ENCODE measurements around the gene RAD50.

Gene RAD50

DNA sequence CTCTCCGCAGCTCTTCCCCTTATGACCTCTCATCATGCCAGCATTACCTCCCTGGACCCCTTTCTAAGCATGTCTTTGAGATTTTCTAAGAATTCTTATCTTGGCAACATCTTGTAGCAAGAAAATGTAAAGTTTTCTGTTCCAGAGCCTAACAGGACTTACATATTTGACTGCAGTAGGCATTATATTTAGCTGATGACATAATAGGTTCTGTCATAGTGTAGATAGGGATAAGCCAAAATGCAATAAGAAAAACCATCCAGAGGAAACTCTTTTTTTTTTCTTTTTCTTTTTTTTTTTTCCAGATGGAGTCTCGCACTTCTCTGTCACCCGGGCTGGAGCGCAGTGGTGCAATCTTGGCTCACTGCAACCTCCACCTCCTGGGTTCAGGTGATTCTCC, 80.5 kb downstream of the RAD50 start:
- Histone ChIP-seq H3K27ac (ENCODE audit: poor library complexity, severe bottlenecking) (no peak overlapping the region), H3K9me3 (ENCODE audit: severe bottlenecking) (no peaks in the 10 kb centered on the region)
- no peak for ATAC-seq (ENCODE audit: low read depth)

DNA sequence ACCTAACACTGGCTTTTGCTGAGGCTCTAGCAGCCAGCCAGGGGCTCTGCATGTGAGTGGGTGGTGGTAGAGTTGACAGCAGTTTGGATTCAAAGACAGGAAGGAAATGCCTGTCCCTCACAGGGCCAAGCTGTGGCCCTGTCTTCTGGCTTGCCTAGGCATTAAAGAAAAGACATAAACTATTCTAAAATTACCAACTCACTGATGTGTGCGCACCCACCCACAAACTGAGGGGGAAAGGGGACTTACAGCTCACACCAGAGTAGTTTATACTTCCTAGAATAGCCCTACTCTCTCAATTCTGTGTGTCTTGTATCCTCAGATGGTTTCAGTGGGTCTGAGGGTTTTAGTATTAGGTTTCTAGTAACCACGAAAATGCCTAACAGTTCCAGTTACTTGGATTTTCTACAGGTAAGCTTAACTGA, 82.9 kb downstream of the RAD50 start:
- H3K9me3 ChIP-seq (ENCODE audit: severe bottlenecking): no peaks in the 10 kb centered on the region
- no peaks in the 10 kb centered on the region for H3K4me1 ChIP-seq (ENCODE audit: insufficient read depth, poor library complexity, severe bottlenecking)
- H3K4me3 ChIP-seq (ENCODE audit: severe bottlenecking): no peak overlapping the region
- no peak for DNase-seq (ENCODE audit: low spot score)
- no peaks in the 10 kb centered on the region for H3K27me3 ChIP-seq (ENCODE audit: insufficient read depth, poor library complexity, severe bottlenecking)
- no peak overlapping the region for H3K27ac ChIP-seq (ENCODE audit: poor library complexity, severe bottlenecking)
- peaks cover 79% of the 10 kb centered on the region for H3K36me3 ChIP-seq (ENCODE audit: low read depth)
- no peak for ATAC-seq (ENCODE audit: low read depth)
- TF ChIP-seq, protein P1, sequence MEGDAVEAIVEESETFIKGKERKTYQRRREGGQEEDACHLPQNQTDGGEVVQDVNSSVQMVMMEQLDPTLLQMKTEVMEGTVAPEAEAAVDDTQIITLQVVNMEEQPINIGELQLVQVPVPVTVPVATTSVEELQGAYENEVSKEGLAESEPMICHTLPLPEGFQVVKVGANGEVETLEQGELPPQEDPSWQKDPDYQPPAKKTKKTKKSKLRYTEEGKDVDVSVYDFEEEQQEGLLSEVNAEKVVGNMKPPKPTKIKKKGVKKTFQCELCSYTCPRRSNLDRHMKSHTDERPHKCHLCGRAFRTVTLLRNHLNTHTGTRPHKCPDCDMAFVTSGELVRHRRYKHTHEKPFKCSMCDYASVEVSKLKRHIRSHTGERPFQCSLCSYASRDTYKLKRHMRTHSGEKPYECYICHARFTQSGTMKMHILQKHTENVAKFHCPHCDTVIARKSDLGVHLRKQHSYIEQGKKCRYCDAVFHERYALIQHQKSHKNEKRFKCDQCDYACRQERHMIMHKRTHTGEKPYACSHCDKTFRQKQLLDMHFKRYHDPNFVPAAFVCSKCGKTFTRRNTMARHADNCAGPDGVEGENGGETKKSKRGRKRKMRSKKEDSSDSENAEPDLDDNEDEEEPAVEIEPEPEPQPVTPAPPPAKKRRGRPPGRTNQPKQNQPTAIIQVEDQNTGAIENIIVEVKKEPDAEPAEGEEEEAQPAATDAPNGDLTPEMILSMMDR (IDR thresholded peaks at IDR 0.05; ENCODE audit: poor library complexity, severe bottlenecking): no peak

More for the DNA sequence above, 80.5 kb downstream of the RAD50 start:
- Histone ChIP-seq H3K36me3 (ENCODE audit: low read depth) (peaks cover 85% of the 10 kb centered on the region), H3K27me3 (ENCODE audit: insufficient read depth, poor library complexity, severe bottlenecking) (no peaks in the 10 kb centered on the region), H3K4me3 (ENCODE audit: severe bottlenecking) (no peak overlapping the region), H3K4me1 (ENCODE audit: insufficient read depth, poor library complexity, severe bottlenecking) (no peaks in the 10 kb centered on the region)
- TF ChIP-seq, protein P1 (IDR thresholded peaks at IDR 0.05; ENCODE audit: poor library complexity, severe bottlenecking): no peak
- no peak for DNase-seq (ENCODE audit: low spot score)

DNA sequence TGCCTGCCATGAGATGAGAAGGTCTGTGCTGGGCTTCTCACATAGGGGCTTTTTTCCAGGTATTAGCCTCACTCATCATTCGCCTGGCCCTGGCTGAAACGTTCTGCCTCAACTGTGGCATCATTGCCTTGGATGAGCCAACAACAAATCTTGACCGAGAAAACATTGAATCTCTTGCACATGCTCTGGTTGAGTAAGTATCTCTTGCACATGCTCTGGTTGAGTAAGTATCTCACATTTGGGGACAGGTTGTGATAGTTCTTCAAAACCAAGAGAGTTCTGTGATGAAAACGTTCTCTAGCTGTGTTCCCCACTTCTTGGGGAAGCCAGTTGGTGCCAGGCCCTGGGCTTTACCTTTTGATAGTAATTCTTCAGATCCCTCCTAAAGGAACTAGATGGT, 83.8 kb downstream of the RAD50 start:
- Histone ChIP-seq H3K4me1 (ENCODE audit: insufficient read depth, poor library complexity, severe bottlenecking) (no peaks in the 10 kb centered on the region), H3K36me3 (ENCODE audit: low read depth) (peaks cover 70% of the 10 kb centered on the region), H3K27me3 (ENCODE audit: insufficient read depth, poor library complexity, severe bottlenecking) (no peaks in the 10 kb centered on the region), H3K4me3 (ENCODE audit: severe bottlenecking) (no peak overlapping the region), H3K27ac (ENCODE audit: poor library complexity, severe bottlenecking) (no peak overlapping the region), H3K9me3 (ENCODE audit: severe bottlenecking) (no peaks in the 10 kb centered on the region)
- no peak for ATAC-seq (ENCODE audit: low read depth)
- TF ChIP-seq, protein P1 (IDR thresholded peaks at IDR 0.05; ENCODE audit: poor library complexity, severe bottlenecking): no peak
- DNase-seq (ENCODE audit: low spot score): no peak

DNA sequence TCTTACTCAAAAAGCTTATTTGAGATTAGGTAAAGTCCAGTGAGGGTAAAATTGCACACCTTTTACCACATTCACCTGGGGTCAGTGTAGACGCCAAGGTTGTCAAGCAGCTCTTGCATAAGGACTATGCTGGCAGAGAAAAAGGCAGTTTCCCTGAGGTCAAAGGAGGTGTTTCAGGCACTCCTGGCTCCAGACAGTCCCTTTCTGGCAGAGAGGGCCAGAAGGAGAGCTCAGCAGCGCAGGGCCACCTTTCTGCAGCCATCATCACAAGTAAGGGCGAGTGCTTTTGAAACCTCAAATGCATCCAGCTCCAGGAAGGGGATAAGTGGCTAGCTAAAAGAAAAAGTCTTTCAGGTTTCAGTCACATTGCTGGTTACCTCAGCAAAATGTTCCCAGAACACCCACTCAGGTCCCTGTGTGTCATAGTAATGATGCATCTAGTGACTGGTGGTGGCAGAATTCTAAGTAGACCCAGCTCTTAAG, 84.5 kb downstream of the RAD50 start:
- no peak overlapping the region for H3K4me3 ChIP-seq (ENCODE audit: severe bottlenecking)
- no peak for ATAC-seq (ENCODE audit: low read depth)
- DNase-seq (ENCODE audit: low spot score): no peak
- no peaks in the 10 kb centered on the region for H3K9me3 ChIP-seq (ENCODE audit: severe bottlenecking)
- H3K27ac ChIP-seq (ENCODE audit: poor library complexity, severe bottlenecking): no peak overlapping the region
- no peaks in the 10 kb centered on the region for H3K4me1 ChIP-seq (ENCODE audit: insufficient read depth, poor library complexity, severe bottlenecking)
- H3K36me3 ChIP-seq (ENCODE audit: low read depth): peaks cover 64% of the 10 kb centered on the region
- no peaks in the 10 kb centered on the region for H3K27me3 ChIP-seq (ENCODE audit: insufficient read depth, poor library complexity, severe bottlenecking)
- TF ChIP-seq, protein P1 (IDR thresholded peaks at IDR 0.05; ENCODE audit: poor library complexity, severe bottlenecking): no peak

- no peak for ATAC-seq (ENCODE audit: low read depth)
- peaks cover 58% of the 10 kb centered on the region for H3K36me3 ChIP-seq (ENCODE audit: low read depth)
- H3K27ac ChIP-seq (ENCODE audit: poor library complexity, severe bottlenecking): no peak overlapping the region
Measured at GRCh38 chr5:132641841-132642240, 85.1 kb downstream of the RAD50 start.

More at GRCh38 chr5:132641841-132642240, 85.1 kb downstream of the RAD50 start:
- no peaks in the 10 kb centered on the region for H3K27me3 ChIP-seq (ENCODE audit: insufficient read depth, poor library complexity, severe bottlenecking)
- TF ChIP-seq, protein P1 (IDR thresholded peaks at IDR 0.05; ENCODE audit: poor library complexity, severe bottlenecking): no peak
- no peaks in the 10 kb centered on the region for H3K9me3 ChIP-seq (ENCODE audit: severe bottlenecking)
- no peak for DNase-seq (ENCODE audit: low spot score)
- H3K4me3 ChIP-seq (ENCODE audit: severe bottlenecking): no peak overlapping the region
- H3K4me1 ChIP-seq (ENCODE audit: insufficient read depth, poor library complexity, severe bottlenecking): no peaks in the 10 kb centered on the region

Data from RWPE2 (cell line).